Neural progenitor cell (in vitro differentiated cells): Measurements from ENCODE around the gene AKAP1.

Experiments
- EZH2 ChIP-seq: fragments of 200-600 bp; sonication (generic); IDR thresholded peaks from 2 replicates; pipeline ENCODE4 v1.6.1; 2017; ENCODE audit warnings: antibody characterized with exemption, mild to moderate bottlenecking, moderate library complexity
- TF ChIP-seq, protein P1 (sequence below): fragments of 200-600 bp; sonication (generic); IDR thresholded peaks from 2 replicates; pipeline ENCODE4 v1.5.1; 2017; ENCODE audit warnings: antibody characterized with exemption, mild to moderate bottlenecking

DNA sequence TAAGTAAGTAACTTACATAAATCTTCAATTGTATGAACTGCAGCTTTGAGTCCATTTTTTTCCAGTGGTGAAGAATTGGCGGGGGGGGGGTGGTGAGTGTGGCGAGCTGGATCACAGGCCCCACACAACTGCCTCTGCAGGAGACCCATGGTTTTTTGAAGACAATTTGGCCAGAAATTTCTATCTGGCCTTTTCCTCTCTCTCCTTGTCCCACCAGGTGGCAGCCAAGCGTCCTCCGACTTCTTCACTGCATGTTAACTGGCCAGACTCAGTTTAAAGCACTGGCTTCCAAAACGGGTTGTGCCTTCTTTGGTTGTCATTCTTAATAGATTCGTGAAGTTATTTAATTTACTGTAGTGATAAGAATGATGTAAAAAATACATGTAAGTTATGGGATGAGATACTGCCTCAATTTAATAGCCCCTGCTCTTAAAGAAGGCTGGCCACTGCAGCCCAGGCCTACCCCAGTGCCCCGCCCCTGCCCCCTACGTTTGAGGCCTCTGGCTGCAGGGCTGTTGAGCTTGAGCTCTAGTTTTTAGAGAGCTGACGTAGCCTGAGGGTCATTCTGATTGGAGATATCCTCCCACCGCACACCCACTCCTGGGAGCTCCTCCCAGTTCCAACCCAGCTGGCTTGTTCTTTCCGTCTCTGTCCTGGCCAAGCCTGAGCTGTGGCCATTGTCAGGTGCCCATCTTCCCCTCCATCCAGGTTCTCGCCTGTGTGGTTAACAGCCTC is 36.4 kb downstream of the AKAP1 start:
- TF ChIP-seq, protein P1, sequence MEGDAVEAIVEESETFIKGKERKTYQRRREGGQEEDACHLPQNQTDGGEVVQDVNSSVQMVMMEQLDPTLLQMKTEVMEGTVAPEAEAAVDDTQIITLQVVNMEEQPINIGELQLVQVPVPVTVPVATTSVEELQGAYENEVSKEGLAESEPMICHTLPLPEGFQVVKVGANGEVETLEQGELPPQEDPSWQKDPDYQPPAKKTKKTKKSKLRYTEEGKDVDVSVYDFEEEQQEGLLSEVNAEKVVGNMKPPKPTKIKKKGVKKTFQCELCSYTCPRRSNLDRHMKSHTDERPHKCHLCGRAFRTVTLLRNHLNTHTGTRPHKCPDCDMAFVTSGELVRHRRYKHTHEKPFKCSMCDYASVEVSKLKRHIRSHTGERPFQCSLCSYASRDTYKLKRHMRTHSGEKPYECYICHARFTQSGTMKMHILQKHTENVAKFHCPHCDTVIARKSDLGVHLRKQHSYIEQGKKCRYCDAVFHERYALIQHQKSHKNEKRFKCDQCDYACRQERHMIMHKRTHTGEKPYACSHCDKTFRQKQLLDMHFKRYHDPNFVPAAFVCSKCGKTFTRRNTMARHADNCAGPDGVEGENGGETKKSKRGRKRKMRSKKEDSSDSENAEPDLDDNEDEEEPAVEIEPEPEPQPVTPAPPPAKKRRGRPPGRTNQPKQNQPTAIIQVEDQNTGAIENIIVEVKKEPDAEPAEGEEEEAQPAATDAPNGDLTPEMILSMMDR, result peak; percentile 70
- no peak for TF ChIP-seq EZH2
